ENCODE data around the gene CLEC9A.
"Not testable (repeated sequence)": the region's sequence is repeated elsewhere in the genome, so short reads cannot be mapped to it uniquely, and the experiment has no call there.

CLEC9A gene

GRCh38 chr12:10030446-10030845 lies at the start of gene CLEC9A:
TSS of gene CLEC9A (plus strand) at chr12:10030682. CDS start at chr12:10052688, 22,006 bp downstream.
- DNase-seq (ENCODE audit: low read depth): no peak

GRCh38 chr12:9991876-9992275 lies 38.6 kb upstream of the CLEC9A start:
- DNase-seq (ENCODE audit: low read depth): no peak

GRCh38 chr12:9992296-9992695 lies 38.2 kb upstream of the CLEC9A start:
- no peak for DNase-seq (ENCODE audit: low read depth)

GRCh38 chr12:9999016-9999415 lies 31.5 kb upstream of the CLEC9A start, which contains the start of gene CLEC1B:
TSS of gene CLEC1B (minus strand) at chr12:9999121. CDS start at chr12:9999100, 21 bp downstream.
- DNase-seq (ENCODE audit: low read depth): no peak

GRCh38 chr12:10001171-10001776 lies 29.2 kb upstream of the CLEC9A start:
- no peak for DNase-seq (ENCODE audit: low read depth)

- DNase-seq (ENCODE audit: low read depth): no peak
Observed at GRCh38 chr12:10012630-10013330, 17.7 kb upstream of the CLEC9A start.

- no peak for DNase-seq (ENCODE audit: low read depth)
Observed at GRCh38 chr12:10015450-10015849, 15.0 kb upstream of the CLEC9A start.

- no peak for DNase-seq (ENCODE audit: low read depth)
Observed at GRCh38 chr12:10016881-10017280, 13.6 kb upstream of the CLEC9A start.

GRCh38 chr12:10018386-10018785 lies 12.1 kb upstream of the CLEC9A start:
- no peak for DNase-seq (ENCODE audit: low read depth)

- DNase-seq (ENCODE audit: low read depth): no peak
Observed at GRCh38 chr12:10021342-10021741, 9.1 kb upstream of the CLEC9A start.

- DNase-seq (ENCODE audit: low read depth): no peak
Observed at GRCh38 chr12:10025236-10025635, 5.2 kb upstream of the CLEC9A start.

- not testable (repeated sequence) for DNase-seq (ENCODE audit: low read depth)
Observed at GRCh38 chr12:10026666-10027065, 3.8 kb upstream of the CLEC9A start.

- DNase-seq (ENCODE audit: low read depth): no peak
Observed at GRCh38 chr12:10027311-10027710, 3.2 kb upstream of the CLEC9A start.

GRCh38 chr12:10027721-10028120 lies 2.8 kb upstream of the CLEC9A start:
- DNase-seq (ENCODE audit: low read depth): no peak

- DNase-seq (ENCODE audit: low read depth): no peak
Observed at GRCh38 chr12:10031321-10031720, 839 bp downstream of the CLEC9A start.

- no peak for DNase-seq (ENCODE audit: low read depth)
Observed at GRCh38 chr12:10031771-10032175, 1.3 kb downstream of the CLEC9A start.

- DNase-seq (ENCODE audit: low read depth): no peak
Observed at GRCh38 chr12:10033783-10034545, 3.5 kb downstream of the CLEC9A start.

- no peak for DNase-seq (ENCODE audit: low read depth)
Observed at GRCh38 chr12:10042167-10042566, 11.7 kb downstream of the CLEC9A start.

GRCh38 chr12:10048526-10048925 lies 18.0 kb downstream of the CLEC9A start:
- no peak for DNase-seq (ENCODE audit: low read depth)

- DNase-seq (ENCODE audit: low read depth): no peak
Observed at GRCh38 chr12:10052193-10052913, 21.9 kb downstream of the CLEC9A start.

GRCh38 chr12:10058387-10058786 lies 27.9 kb downstream of the CLEC9A start:
- no peak for DNase-seq (ENCODE audit: low read depth)

- no peak for DNase-seq (ENCODE audit: low read depth)
Observed at GRCh38 chr12:10065241-10065640, 34.8 kb downstream of the CLEC9A start.
